IPS-NIHi7 (cell line): Measurements from ENCODE around the gene ST6GAL1.
"Not testable (repeated sequence)": the region's sequence is repeated elsewhere in the genome, so short reads cannot be mapped to it uniquely, and the experiment has no call there.

Experiments used
- DNase-seq: peaks from one replicate; pipeline ENCODE4 v3.0.0; 2012; ENCODE audit warnings: mixed read lengths; ENCODE audit errors: extremely low spot score

ST6GAL1 gene

DNA sequence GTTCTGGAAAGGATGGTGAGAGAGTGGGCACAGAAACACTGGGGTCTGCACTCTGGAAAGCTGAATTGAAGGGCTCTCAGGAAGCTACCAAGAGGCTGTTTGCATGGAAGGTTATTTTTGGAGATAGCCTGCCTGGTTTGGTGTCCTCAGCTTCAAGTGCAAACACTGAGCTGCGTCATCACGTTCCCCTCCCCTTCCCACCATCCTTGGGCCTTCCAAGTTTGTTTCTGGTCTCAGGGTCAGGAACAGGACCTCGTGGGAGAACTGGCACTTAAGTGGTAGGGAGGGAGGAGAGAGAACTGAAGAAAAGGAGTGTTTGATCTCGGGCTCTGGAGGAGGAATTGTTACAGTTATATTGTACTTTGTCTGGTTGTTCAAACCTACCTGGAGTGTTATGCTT is 10.6 kb downstream of the ST6GAL1 start:
- DNase-seq: no peak

- no peak for DNase-seq
These were observed 11.8 kb downstream of the ST6GAL1 start for GRCh38 chr3:186942168-186942567.

GRCh38 chr3:186945255-186945823 is 15.0 kb downstream of the ST6GAL1 start:
- no peak for DNase-seq

GRCh38 chr3:186946756-186947375 is 16.5 kb downstream of the ST6GAL1 start:
- DNase-seq: no peak

- no peak for DNase-seq
These were observed 19.1 kb downstream of the ST6GAL1 start for GRCh38 chr3:186949281-186949982.

- DNase-seq: no peak
These were observed 20.2 kb downstream of the ST6GAL1 start for GRCh38 chr3:186950402-186951093.

DNA sequence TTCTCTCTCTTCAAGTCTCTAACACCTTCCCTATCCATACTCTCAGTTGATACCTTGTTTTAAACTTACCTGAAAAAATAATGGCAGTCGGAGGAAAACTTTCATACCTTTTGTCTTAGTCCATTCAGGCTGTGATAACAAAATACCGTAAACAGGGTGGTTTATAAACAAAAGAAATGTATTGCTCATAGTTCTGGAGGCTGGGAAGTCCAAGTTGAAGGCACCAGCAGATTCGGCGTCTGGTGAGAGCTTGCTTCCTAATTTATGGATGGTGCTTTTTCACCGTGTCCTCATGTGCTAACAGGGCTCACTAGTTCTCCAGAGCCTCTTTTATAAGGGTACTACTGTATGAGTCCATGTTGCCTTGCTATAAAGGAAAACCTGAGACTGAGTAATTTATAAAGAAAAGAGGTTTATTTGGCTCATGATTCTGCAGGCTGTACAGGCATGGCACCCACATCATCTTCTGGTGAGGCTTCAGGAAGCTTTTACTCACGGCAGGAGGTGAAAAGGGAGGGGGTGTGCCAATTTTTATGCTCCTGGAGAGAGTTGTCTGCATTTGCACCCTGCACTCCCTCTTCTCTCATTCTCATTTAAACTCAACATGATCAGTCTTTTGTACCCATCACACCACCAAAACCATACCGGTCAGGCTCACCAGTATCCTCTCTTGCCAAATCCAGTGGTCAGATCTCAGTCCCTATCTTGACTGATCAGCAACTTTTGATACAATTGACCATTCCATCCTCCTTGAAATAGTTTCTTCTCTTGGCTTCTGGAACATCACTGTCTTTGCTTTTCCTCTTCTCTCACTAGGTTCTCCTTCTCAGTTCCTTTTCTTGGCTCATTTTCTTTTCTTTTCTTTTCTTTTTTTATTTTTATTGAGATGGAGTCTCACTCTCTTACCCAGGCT is 21.6 kb downstream of the ST6GAL1 start:
- no peak for DNase-seq

DNA sequence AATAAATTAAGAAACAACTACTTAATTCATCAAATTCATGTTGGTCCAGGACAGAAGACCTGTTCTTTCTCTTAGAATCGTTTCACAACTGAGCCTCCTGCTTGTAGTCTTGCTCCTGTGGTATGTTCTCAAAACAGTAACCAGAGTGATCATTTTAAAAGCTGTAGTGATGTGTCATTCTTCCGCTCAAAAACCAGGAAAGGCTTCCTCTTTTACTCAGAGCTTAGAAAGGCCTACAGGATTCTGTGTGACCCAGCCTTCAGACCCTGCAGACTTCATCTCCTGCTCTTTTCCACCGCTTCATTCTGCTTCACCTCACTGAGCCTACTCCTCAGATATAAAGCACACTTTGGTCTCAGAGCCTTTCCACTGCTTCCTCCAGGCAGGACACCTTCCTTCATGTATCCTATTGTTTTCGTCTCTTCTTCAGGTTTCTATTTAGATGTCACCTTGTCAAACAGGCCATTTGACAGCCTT is 22.7 kb downstream of the ST6GAL1 start:
- no peak for DNase-seq

DNA sequence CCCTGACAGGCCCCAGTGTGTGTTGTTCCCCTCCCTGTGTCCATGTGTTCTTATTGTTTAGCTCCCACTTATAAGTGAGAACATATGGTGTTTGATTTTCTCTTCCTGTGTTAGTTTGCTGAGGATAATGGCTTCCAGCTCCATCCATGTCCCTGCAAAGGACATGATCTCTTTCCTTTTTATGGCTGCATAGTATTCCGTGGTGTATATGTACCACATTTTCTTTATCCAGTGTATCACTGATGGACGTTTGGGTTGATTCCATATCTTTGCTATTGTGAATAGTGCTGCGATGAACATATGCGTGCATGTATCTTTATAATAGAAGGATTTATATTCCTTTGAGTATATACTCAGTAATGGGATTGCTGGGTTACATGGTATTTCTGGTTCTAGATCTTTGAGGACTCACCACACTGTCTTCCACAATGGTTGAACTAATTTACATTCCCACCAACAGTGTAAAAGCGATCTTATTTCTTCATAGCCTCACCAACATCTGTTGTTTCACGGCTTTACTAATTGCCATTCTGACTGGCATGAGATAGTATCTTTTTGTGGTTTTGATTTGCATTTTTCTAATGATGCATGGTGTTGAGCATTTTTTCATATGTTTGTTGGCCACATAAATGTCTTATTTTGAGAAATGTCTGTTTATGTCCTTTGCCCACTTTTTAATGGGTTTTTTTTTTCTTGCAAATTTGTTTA is 23.8 kb downstream of the ST6GAL1 start:
- not testable (repeated sequence) for DNase-seq

- DNase-seq: no peak
These were observed 25.8 kb downstream of the ST6GAL1 start for GRCh38 chr3:186955898-186956696.

DNA sequence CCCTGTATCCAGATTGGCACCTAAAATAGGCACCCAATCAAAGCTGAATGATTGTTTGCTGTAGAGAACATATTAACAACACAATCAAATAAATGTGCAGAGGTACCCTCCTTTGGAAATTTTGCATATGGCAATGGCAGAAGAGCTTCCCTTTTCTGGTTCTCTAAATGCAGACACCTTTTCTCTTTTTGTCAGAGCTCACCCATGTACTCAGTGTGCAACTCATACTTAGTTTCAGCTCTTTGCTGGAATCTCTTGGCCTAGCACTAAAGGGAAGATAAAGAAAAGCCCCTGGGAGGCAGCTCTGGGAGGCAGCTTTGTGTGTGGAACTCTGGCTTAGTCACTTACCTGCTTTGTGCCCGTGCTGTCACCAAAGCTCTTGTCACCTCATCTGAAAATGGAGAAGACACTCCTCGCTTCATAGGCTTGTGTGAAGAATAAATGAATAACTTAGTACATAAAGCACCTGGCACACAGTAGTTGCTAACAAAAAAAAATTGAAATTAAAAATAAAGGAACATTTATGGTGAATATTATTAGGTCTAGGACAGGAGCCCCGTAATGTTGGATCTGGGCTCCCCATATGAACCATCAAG is 28.8 kb downstream of the ST6GAL1 start:
- DNase-seq: no peak

GRCh38 chr3:186960347-186960746 is 30.0 kb downstream of the ST6GAL1 start:
- no peak for DNase-seq

DNA sequence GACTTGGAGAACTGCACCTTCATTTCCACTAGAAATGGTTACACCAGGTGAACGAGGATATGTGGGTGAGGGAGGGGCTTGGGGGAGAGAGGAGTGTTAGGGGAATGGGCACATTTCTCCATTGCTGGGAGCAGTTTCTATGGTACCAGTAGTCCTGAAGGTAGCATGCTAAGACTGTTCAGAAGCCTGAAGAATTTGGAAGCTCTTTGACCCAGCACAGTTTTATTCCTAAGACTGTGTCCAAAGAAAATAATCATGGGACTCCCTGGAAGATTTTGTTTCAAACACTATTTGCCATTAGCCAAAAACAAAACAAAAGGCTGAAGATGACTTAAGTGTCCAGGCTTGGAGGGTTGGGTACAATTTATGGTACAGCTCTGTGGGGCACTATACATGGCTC is 32.1 kb downstream of the ST6GAL1 start:
- DNase-seq: no peak

DNA sequence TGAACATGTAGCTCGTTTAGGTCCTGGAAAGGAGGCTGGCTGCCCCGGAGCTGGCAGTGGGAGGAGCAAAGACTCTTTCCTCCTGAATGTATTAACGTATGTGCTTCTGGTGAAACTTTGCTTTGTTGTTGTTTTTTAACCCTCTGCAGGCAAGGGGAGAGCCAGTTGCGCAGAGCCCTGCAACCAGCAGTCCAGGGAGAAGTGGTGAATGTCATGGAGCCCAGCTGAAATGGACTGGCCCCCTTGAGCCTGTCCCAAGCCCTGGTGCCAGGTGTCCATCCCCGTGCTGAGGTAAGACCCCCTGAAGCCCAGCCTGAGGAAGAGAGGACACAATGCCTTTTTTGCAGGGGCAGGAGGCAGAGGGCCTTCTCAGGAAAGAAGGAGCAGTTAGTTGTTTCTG is 33.3 kb downstream of the ST6GAL1 start:
- no peak for DNase-seq

GRCh38 chr3:186964071-186964470 is 33.7 kb downstream of the ST6GAL1 start:
- DNase-seq: no peak

DNA sequence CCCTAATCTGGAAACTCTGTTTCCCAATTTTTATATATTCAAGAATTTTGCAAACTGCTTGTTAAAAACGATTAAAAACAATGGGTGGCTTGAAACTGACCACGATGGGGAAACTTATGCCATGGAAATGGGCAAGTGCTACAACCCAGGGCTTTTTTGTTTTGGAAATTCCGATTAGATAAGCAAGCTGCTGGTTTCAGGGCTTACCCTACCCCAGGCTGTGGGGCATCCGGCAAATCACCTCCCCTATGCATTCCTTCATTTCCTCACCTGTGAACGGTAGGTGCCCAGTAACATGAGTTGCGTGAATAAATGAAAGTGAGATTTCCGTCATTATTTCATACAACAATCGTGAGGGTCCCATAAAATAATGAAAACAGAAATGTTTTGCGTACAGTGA is 34.3 kb downstream of the ST6GAL1 start:
- DNase-seq: no peak

DNA sequence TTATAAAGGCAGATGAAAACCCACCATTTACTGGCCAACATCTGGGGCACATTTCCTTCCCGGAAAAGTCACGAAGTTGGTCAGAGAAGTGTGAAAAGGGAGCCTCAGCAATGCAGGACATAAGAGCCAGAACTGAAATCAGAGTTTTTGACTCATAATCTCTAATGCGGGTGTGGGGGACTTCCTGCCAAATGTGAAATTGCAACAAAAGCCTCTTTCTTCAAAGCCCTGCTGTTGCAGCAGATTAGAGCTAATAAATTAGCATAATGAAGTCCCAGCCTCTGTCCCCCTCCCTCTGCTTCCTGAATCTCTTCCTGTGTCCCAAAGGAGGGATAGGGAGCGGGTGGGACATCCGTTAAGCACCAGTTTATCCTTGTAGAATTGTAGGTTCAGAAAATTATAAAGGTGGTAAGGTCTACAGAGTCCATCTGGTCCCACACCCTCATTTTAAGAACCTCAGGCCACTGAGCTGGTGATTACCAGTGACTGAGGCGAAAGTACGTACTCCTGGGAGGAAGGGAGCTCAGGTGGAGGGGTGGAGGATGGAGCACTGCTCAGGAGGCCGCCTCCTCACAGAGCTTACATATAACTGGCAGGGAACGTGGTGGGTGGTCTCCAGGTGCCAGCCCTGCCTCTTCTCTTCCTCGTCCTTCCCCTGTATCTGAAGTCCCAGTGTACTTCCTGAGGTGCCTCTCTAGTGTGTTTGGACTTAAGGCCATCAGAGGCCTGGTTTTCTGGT is 35.0 kb downstream of the ST6GAL1 start:
- no peak for DNase-seq

DNA sequence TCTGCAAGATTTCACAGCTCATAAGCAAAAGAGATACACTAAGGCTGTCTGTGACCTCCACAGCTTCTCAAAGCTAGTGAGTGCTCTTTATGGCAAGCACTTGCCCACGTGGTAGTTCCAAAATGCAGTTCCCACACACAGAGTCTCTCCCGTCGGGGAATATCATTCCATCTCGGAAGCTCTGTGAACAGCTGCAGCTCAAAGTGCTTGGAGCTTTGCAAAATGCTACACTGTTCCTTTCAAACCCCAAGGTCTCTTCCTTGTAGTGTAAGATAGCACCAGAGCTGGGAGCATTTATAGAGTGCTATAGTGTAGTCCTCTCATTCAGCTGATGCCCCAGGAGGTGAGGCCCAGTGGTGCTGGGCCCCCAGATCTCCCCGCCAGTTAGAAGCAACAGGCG is 36.1 kb downstream of the ST6GAL1 start:
- no peak for DNase-seq

DNA sequence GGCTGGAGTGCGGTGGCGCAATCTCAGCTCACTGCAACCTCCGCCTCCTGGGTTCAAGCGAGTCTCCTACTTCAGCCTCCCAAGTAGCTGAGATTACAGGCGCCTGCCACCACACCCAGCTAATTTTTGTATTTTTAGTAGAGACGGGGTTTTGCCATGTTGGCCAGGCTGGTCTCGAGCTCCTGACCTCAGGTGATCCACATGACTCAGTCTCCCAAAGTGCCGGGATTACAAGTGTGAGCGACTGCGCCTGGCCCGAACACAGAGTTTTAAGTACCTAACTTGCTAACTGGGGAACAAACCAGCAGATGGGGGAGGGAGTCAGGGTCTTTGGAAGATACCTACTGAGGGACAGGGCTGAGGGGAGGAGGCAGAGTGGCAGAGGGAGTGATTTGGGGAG is 36.9 kb downstream of the ST6GAL1 start:
- not testable (repeated sequence) for DNase-seq
